Endothelial cell of umbilical vein (primary cell): ENCODE results near the gene SFT2D3. TPM values are rescaled to one million over a fixed set of nuclear protein-coding genes. Genes with fewer than 3 reads are reported as not detected.

Experiments used
- BruUV-seq: library from RNA; stranded (reverse); fragments of 400-500 nt; replicated peaks from 2 replicates; lab custom pipeline; 2021; lab: Mats Ljungman, UMichigan
- CTCF ChIA-PET: fragments of 300-600, 350-600 bp; sonication (Branson Sonifier 250); formaldehyde crosslinking; loops from one replicate; lab custom pipeline; 2021; ENCODE audit warnings: antibody characterized with exemption, inconsistent platforms; lab: Charles Lee
- POLR2A ChIA-PET: fragments of 300-600, 350-600 bp; sonication (Branson Sonifier 250); formaldehyde crosslinking; loops from one replicate; lab custom pipeline; 2021; ENCODE audit warnings: antibody characterized with exemption, inconsistent platforms; lab: Charles Lee
- DNase-seq: peaks from one replicate; pipeline ENCODE4 v3.0.0-alpha.2; 2011; ENCODE audit warnings: low read depth, low spot score
- FAIRE-seq: peaks from 2 replicates; lab custom pipeline; 2011; peaks lifted over from hg19 to GRCh38; lab: Jason Lieb, UNC
- H2AFZ ChIP-seq: 2 replicates; pipeline ENCODE4 v1.6.0; 2012; ENCODE audit warnings: low read depth, low read length, control low read depth, inconsistent platforms
- H3K27ac ChIP-seq: 2 replicates; pipeline ENCODE4 v1.5.1; 2011; ENCODE audit warnings: low read depth, mild to moderate bottlenecking, control low read depth, low read length, moderate library complexity; ENCODE audit not compliant: insufficient read depth
- H3K27me3 ChIP-seq, 2 experiments: 2 replicates each; pipeline versions ENCODE4 v1.6.0 to v1.6.1; 2011; ENCODE audit warnings: low read length in 2 of 2, mixed read lengths in 1 of 2; ENCODE audit not compliant: control insufficient read depth in 2 of 2, insufficient read depth in 2 of 2
- H3K36me3 ChIP-seq, 2 experiments: 2 replicates in 1 of 2; 3 replicates in 1 of 2; pipeline ENCODE4 v1.5.1; 2011; ENCODE audit warnings: low read length in 2 of 2, mild to moderate bottlenecking in 1 of 2, moderate library complexity in 1 of 2; ENCODE audit not compliant: control insufficient read depth in 2 of 2, insufficient read depth in 2 of 2; ENCODE audit errors: extremely low read depth in 1 of 2
- H3K4me1 ChIP-seq: 3 replicates; pipeline ENCODE4 v1.5.1; 2011; ENCODE audit warnings: mild to moderate bottlenecking, low read length; ENCODE audit not compliant: control insufficient read depth, insufficient read depth; ENCODE audit errors: extremely low read depth
- H3K4me2 ChIP-seq: 2 replicates; pipeline ENCODE4 v1.6.1; 2011; ENCODE audit warnings: low read length, control low read depth, mixed read lengths; ENCODE audit not compliant: insufficient read depth
- H3K4me3 ChIP-seq, 3 experiments: fragments of 200-600 bp in 1 of 3; sonication (generic), shearing (Covaris generic) in 1 of 3; replicated peaks in 1 of 3; 2 replicates each; pipeline ENCODE4 v1.5.1; 2011 to 2016; ENCODE audit warnings: control low read depth in 3 of 3, low read length in 3 of 3, mild to moderate bottlenecking in 2 of 3, inconsistent platforms in 1 of 3, low read depth in 1 of 3, moderate library complexity in 1 of 3; ENCODE audit not compliant: insufficient read depth in 1 of 3
- H3K79me2 ChIP-seq: 2 replicates; pipeline ENCODE4 v1.6.0; 2012; ENCODE audit warnings: low read length, inconsistent platforms; ENCODE audit not compliant: control insufficient read depth, insufficient read depth
- H3K9ac ChIP-seq: replicated peaks from 2 replicates; pipeline ENCODE3; 2011; ENCODE audit warnings: low read length, control low read depth; ENCODE audit not compliant: insufficient read depth; ENCODE audit errors: extremely low read depth
- H3K9me1 ChIP-seq: replicated peaks from 3 replicates; pipeline ENCODE4 v1.6.0; 2011; ENCODE audit warnings: mild to moderate bottlenecking, low read length; ENCODE audit not compliant: control insufficient read depth, insufficient read depth; ENCODE audit errors: extremely low read depth
- H3K9me3 ChIP-seq: replicated peaks from 2 replicates; pipeline ENCODE4 v1.5.1; 2012; ENCODE audit warnings: low read length, inconsistent platforms; ENCODE audit not compliant: control insufficient read depth, insufficient read depth
- H4K20me1 ChIP-seq: replicated peaks from 2 replicates; pipeline ENCODE3; 2011; ENCODE audit warnings: mild to moderate bottlenecking, low read length; ENCODE audit not compliant: control insufficient read depth, insufficient read depth; ENCODE audit errors: extremely low read depth
- CTCF ChIP-seq, 2 donors: IDR thresholded peaks; 1 replicate in 1 of 2; 2 replicates in 1 of 2; pipeline ENCODE4 v1.5.1; 2011; ENCODE audit warnings: low read length in 2 of 2, mild to moderate bottlenecking in 2 of 2, moderate library complexity in 2 of 2, control low read depth in 1 of 2, inconsistent platforms in 1 of 2, low read depth in 1 of 2; ENCODE audit not compliant: insufficient read depth in 1 of 2; ENCODE audit errors: extremely low read depth in 1 of 2
- EZH2 ChIP-seq: IDR thresholded peaks from 2 replicates; pipeline ENCODE4 v1.6.1; 2012; ENCODE audit warnings: borderline replicate concordance, low read depth, mild to moderate bottlenecking, moderate library complexity, low read length, inconsistent platforms; ENCODE audit not compliant: severe bottlenecking
- FOS ChIP-seq: IDR thresholded peaks from 2 replicates; pipeline ENCODE4 v1.6.1; 2011; ENCODE audit warnings: mild to moderate bottlenecking, low read length, moderate library complexity, borderline replicate concordance; ENCODE audit not compliant: insufficient read depth
- GATA2 ChIP-seq: IDR thresholded peaks from 2 replicates; pipeline ENCODE4 v1.7.0; 2011; ENCODE audit warnings: low read depth, mild to moderate bottlenecking, moderate library complexity, mixed read lengths, low read length; ENCODE audit not compliant: insufficient read length, insufficient read depth
- JUN ChIP-seq: IDR thresholded peaks from 2 replicates; pipeline ENCODE4 v1.6.1; 2011; ENCODE audit warnings: borderline replicate concordance, low read depth; ENCODE audit not compliant: insufficient read length, insufficient read depth
- MAX ChIP-seq: IDR thresholded peaks from 2 replicates; pipeline ENCODE4 v1.6.1; 2011; ENCODE audit not compliant: insufficient read depth, insufficient read length
- MYC ChIP-seq: IDR thresholded peaks from one replicate; pipeline ENCODE4 v1.6.1; 2011; ENCODE audit warnings: mild to moderate bottlenecking, low read depth, low read length
- POLR2A ChIP-seq: IDR thresholded peaks from 2 replicates; pipeline ENCODE4 v1.6.1; 2012; ENCODE audit warnings: low read depth, mild to moderate bottlenecking, control low read depth, low read length
- POLR2AphosphoS5 ChIP-seq: IDR thresholded peaks from 2 replicates; pipeline ENCODE4 v1.6.1; 2012; ENCODE audit warnings: low read depth, mild to moderate bottlenecking, control low read depth, low read length, moderate library complexity; ENCODE audit not compliant: insufficient read depth
- dilution Hi-C: fragments of 300-500 bp; cut with MboI; formaldehyde crosslinking; loops from one replicate; pipeline ENCODE4 v1.15.0; 2019; ENCODE audit warnings: low sequenced_read_pairs; ENCODE audit not compliant: extremely low pct_ligation_motif_present
- intact Hi-C: fragments of 100-400 bp; cut with micrococcal nuclease; formaldehyde crosslinking; loops from one replicate; pipeline ENCODE4 v1.10.0; 2022
- polyA plus RNA-seq, 4 experiments: library from polyadenylated mRNA; depleted of rRNA in 3 of 4; stranded (reverse) in 3 of 4; unstranded in 1 of 4; fragments of >200 nt; gene quantifications; 2 replicates each; pipeline versions ENCODE4 v1.2.1 to v1.2.3, GENCODE V29; 2011 to 2012; ENCODE audit warnings: missing spikeins in 1 of 4
- total RNA-seq: library from RNA; stranded (reverse); gene quantifications from 2 replicates; pipeline ENCODE4 v1.2.3, GENCODE V29; 2021

The SFT2D3 gene
- total and polyA plus RNA-seq, 2 donors (not counting 3 experiments of a cell fraction or from before 2014, with no cell fraction given): 4.5 to 4.7 TPM

- H3K9me3 ChIP-seq: no peaks in the 10 kb centered on the region
- BruUV-seq: no TSS peak
- H3K9me1 ChIP-seq: no peaks in the 10 kb centered on the region
- DNase-seq (no peak), FAIRE-seq (peak; percentile 71)
- H3K36me3 ChIP-seq: peaks cover 0 to under 1% of the 10 kb centered on the region in 2 experiments
- peak overlapping the region; percentile 35 for H3K27ac ChIP-seq
- no peak for TF ChIP-seq FOS
- no peak for TF ChIP-seq MAX
- no peak for TF ChIP-seq POLR2A
- TF ChIP-seq GATA2: no peak
- no peak for TF ChIP-seq EZH2
- no peak for TF ChIP-seq CTCF (IDR thresholded peaks at IDR 0.05; ENCODE audit: extremely low read depth in 1 of 2, insufficient read depth in 1 of 2, low read depth in 1 of 2, low read length in 2 of 2)
- no peak for TF ChIP-seq JUN
- no peak for TF ChIP-seq MYC
- TF ChIP-seq POLR2AphosphoS5: no peak
- H3K27me3 ChIP-seq: no peaks in the 10 kb centered on the region
- no peak overlapping the region for H3K9ac ChIP-seq
- H4K20me1 ChIP-seq: no peaks in the 10 kb centered on the region
- dilution Hi-C loops (no loop called here), intact Hi-C loops (no loop called here)
- H3K79me2 ChIP-seq: no peaks in the 10 kb centered on the region
- no peak overlapping the region for H3K4me3 ChIP-seq
- H3K4me2 ChIP-seq: peak overlapping the region; percentile 21
- H2AFZ ChIP-seq: peak overlapping the region; percentile 20
- ChIA-PET POLR2A (no interaction called here), CTCF (interaction anchor here (1.3 to 6.9 kb wide), 4 partner anchors 10 to 71 kb away, joined by 3 to 37 read pairs (median 11); no protein-coding TSS in a partner anchor)
- H3K4me1 ChIP-seq: peaks cover 55% of the 10 kb centered on the region
Observed at GRCh38 chr2:127661949-127662510, 39.3 kb upstream of the SFT2D3 start.
